ENCODE measurements around the gene KBTBD13.
"Not testable (repeated sequence)": the region's sequence is repeated elsewhere in the genome, so short reads cannot be mapped to it uniquely, and the experiment has no call there.

The KBTBD13 gene

DNA sequence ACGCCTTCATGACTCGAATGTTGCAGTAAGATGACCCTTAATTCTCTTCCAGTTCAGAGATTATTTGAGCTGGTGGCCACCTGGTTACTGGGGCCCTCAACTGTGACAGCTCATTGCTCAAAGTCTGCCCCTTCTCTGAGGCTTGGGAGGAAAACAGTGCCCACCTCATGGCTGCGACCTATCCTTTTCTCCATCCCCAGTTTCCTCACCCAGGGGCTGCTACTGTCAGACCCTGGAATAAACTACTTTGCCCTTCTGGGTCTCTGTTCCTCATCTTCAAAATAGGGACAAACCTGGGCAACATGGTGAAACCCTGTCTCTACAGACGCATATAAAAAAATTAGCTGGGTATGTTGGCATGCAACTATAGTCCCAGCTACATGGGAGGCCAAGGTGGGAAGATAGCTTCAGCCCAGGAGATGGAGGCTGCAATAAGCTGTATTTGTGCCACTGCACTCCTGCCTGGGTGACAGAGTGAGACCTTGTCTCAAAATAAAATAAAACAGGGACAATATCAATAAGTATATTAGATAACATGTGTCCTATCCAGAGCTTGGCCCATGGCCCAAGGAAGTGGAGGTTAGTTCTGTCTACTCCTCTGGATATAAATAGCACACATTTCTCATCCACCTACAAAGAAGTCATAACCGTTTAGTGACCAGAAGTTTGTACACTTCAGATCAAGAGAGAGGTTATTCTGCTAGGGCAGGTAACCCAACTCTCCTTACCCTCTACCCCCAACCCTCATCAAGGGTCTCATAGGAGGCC is 6.6 kb upstream of the KBTBD13 start:
- DNase-seq: no peak

DNA sequence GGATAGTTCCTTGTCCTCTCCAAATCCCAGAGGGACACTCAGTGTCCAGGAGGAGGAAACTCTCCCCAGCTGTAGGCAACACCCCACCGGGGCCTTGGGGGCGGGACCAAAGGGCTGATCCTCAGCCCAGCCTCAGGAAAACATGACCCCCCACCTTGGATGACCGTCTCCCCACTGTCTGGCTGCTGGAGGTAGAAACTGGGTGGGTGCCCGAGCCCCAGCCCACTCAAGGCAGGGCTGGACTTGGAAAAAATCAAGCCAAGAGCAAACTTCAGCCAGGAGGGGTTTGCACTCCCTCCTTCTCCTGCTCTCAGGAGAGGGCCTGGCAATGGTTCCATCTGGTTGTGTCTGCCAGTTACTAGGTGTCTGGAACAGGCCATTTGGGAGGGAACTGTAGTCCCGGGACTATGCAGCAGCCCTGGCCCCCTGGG is 5.2 kb upstream of the KBTBD13 start:
- no peak for DNase-seq

DNA sequence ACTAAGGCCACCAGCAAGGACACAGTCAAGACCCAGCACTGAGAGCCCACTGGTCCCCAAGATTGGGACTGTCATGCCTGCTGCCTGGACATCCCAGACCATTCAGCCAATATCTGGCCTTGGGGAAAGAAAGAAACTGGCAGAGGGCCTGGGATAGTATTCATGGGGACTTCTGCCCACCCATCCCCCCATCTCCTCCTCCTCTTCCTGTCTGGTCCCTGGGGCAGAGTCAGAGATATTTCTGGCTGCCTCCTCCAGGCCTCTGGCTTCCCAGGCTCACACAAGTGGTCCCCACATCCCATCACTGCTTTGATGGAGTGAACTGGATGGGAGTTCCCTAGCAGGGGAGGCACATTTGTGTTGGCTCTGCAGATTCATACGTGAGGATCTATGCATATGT is 4.5 kb upstream of the KBTBD13 start:
- DNase-seq: no peak

DNA sequence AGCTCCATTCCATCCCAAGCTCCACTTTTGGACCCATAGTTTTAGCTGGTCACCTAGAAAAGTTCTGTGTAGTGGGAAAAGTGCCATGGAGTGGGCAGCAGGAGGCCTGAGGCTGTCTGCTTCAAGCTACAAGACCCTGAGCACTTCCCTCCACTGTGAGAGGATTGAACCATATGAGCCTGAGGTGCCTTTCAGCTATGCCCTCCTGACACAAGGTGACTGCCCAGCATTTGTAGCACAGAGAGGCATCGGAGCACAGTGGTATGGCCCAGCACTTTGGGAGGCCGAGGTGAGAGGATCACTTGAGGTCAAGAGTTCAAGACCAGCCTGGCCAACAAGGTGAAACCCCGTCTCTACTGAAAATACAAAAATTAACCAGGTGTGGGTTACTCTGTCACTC is 3.9 kb upstream of the KBTBD13 start:
- no peak for DNase-seq

DNA sequence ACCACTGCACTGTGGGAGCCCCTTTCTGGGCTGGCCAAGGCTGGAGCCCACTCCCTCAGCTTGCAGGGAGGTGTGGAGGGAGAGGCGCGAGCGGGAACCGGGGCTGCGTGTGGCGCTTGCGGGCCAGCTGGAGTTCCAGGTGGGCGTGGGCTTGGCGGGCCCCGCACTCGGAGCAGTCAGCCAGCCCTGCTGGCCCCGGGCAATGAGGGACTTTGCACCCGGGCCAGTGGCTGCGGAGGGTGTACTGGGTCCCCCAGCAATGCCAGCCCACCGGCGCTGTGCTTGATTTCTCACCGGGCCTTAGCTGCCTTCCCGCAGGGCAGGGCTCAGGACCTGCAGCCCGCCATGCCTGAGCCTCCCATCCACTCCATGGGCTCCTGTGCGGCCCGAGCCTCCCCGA is 1.6 kb upstream of the KBTBD13 start:
- DNase-seq: not testable (repeated sequence)

DNA sequence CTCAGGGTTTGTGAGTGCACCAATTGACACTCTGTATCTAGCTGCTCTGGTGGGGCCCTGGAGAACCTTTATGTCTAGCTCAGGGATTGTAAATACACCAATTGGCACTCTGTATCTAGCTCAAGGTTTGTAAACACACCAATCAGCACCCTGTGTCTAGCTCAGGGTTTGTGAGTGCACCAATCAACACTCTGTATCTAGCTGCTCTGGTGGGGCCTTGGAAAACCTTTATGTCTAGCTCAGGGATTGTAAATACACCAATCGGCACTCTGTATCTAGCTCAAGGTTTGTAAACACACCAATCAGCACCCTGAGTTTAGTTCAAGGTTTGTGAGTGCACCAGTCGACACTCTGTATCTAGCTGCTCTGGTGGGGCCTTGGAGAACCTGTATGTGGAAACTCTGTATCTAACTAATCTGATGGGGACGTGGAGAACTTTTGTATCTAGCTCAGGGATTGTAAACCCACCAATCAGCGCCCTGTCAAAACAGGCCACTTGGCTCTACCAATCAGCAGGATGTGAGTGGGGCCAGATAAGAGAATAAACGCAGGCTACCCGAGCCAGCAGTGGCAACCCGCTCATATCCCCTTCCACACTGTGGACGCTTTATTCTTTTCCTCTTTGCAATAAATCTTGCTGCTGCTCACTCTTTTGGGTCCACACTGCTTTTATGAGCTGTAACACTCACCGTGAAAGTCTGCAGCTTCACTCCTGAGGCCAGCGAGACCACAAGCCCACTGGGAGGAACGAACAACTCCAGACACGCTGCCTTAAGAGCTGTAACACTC is 745 bp upstream of the KBTBD13 start:
- not testable (repeated sequence) for DNase-seq

DNA sequence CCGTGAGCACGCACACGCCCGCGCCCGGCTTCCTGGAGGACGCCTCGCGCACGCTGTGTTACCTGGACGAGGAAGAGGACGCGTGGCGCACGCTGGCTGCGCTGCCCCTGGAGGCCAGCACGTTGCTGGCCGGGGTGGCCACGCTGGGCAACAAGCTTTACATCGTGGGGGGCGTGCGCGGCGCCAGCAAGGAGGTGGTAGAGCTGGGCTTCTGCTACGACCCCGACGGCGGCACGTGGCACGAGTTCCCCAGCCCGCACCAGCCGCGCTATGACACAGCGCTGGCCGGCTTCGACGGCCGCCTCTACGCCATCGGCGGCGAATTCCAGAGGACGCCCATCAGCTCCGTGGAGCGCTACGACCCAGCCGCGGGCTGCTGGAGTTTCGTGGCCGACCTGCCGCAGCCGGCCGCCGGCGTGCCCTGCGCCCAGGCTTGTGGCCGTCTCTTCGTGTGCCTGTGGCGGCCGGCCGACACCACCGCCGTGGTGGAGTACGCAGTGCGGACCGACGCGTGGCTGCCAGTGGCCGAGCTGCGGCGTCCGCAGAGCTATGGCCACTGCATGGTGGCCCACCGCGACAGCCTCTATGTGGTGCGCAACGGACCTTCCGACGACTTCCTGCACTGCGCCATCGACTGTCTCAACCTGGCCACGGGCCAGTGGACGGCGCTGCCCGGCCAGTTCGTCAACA is 890 bp downstream of the KBTBD13 start:
- no peak for DNase-seq

DNA sequence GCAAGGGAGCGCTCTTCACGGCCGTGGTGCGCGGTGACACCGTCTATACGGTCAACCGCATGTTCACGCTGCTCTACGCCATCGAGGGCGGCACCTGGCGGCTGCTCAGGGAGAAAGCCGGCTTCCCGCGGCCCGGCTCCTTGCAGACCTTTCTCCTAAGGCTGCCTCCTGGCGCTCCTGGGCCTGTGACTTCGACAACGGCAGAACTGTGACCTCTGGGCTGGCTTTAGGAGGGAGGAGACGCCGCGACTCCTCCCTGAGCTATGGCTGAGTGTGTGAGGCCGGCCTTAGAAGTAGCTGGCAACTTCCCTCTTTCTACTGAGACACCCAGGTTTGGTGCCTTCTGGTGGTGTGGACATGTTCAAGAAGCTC is 1.4 kb downstream of the KBTBD13 start:
- peak; percentile 70 to 77 for DNase-seq

DNA sequence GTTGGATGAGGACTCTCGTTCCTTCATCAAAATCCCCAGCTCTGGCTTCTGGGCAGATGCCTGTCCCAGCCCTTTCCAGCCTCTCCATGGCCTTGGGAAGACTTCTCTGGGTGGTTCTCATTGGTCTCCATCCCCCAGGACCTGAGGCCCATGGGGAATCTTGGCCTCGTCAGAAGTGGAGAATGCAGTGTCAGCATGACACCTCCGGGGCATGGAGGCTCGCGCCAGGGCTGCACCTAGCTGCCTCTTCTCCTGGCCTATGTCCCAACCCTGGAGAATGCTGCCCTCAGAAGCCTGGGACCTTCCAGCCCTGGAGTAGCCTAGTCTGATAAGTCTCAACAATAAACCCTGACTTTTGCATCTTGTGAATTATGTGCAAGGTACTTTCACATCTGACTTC is 3.0 kb downstream of the KBTBD13 start:
- no peak for DNase-seq

DNA sequence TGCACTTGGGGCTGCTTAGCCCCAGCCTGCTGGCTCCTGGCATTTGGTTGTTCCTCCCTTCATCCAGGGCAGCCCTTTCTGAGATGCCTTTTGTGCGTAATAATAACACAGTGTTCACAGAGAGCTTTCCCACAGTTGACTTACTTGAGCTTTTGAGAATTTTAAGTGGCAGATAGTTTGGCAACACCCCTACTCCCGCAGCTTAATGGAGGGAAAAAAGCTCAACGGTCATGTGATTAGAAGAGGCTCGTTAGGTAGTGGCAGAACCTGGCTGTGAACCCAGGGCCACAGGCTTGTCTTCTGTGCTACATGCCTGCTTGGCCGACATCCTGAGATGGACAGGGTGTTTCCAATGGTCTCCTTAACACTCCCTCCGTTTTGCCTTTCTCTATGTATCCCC is 4.7 kb downstream of the KBTBD13 start:
- DNase-seq: no peak

DNA sequence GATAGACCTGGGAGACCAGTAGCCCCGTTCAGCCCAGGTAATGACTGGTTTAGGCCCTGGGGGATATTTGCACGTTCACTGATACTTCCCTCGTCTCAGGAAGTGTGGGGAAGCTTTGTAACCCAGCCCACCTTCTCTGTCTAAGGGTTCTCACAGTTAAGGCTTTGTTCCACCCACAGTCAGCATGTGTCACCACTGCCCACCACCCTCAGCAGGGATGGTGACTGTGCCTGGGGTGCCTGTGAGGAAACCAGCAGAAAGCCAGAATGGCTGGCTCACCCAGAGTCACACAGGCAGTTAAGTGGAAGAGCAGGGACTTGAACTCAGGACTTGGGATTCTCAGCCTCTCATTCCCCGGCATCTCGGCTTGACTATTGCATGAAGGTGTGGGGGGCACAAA is 5.2 kb downstream of the KBTBD13 start:
- DNase-seq: peak; percentile 47 to 56

DNA sequence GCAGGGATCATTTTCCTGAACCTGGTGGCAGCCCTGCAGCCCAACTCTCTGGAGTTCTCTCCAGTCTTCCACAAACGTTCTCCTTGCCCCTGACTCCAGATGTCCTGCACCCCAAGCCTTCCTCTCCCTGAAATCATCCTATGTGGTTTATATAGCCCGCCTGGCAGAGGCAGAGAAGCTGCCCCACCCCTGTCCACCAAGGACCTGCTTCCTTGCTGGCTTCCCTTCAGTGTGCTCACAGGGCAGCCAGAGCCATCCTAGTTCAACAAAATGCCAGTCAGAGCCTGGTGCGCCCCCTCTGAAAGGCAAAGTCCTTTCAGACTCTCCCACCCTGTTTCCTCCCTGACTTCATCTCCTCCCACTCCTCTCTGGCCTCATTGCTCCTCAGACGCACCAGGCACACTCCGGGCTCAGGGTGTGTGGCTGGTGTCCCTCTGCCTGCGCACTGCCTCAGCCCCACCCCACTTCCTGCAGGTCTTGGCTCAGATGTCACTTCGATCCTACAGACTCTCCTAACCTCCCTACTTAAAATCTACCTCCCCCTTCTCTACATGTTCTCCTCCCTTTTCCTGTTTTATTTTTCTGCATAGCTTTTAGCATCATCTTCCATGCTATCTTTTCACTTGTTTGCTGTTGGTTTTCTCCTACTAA is 5.9 kb downstream of the KBTBD13 start:
- peak in 1 of 2 experiments; percentile 32 for DNase-seq

DNA sequence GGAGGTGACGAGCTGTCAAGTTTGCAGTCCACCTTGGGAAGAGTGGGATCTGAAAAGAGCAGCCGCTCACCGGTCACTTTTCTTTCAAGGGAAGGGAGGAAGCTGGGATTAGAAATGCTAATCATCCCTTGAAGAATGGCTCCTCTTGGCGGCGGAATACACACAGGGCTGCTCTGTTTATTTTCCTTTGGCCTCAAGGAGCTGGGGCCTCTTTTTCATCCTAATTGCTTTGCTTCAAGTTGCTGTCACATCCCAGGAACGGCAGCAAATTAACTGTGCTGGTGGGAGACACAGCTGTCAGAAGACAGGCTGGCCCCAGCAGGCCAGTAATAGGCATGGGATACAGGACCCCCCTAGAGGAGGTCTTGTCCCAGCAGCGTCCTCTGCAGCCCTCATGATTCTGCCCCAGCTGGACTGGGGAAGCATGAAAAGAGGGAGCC is 6.7 kb downstream of the KBTBD13 start:
- DNase-seq: no peak

DNA sequence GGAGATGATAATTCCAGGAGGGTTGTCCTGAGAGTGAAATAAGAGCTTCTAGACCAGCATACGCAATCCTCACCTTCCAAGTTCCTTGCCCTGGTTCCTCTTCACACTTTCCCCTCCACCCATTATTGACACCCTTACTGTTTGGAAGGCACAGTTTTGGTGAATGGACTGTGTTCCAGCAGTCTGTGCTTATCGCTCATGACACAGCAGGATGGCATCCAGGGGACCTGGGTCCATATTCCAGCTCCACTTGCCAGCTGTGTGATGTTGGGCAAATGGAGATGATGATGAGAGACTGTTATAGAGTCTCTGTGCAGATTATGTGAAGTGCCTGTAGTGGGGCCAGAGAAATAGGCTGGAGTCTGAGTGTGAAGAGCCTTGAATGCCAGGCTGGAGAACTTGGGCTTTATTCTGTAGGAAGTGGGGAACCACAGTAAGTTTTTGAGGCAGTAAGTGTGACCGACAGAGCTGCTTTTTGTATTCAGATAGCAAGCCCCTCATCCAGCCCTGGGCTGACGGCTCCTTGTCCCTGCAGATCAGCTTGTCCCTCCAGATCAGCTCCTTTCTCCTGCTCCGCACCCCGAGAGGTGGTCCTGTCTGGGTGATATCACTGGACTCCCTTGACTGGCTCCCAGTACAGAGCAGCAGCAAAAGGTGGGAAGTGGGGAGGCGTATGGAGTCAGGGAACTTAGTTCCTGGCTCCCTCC is 8.1 kb downstream of the KBTBD13 start:
- DNase-seq: no peak

DNA sequence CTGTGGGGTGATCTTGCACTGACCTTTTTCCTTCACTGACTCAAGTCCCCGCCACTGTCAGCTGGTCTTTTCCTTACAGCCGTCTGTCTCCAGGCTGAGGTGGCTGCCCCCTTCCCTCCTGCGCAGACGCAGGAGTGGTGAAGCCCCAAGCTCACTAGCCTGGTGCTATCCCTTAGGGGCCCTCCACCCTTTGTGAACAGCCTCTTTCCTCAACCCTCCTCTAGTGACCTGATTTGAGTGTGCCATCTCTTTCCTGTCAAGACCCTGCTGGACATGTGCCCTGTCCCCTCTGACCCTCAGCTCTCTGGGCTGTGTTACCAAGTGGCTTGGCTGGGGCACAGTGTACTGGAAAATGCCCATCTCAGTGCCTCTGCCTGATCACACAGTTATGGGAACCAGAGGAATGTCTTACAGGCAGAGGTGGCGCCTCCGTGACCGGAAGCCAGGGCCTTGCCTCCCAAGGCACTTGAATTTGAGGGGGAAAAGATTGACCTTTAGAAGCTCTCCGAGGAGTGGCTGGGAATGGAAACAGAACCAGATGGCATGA is 8.7 kb downstream of the KBTBD13 start:
- no peak for DNase-seq

DNA sequence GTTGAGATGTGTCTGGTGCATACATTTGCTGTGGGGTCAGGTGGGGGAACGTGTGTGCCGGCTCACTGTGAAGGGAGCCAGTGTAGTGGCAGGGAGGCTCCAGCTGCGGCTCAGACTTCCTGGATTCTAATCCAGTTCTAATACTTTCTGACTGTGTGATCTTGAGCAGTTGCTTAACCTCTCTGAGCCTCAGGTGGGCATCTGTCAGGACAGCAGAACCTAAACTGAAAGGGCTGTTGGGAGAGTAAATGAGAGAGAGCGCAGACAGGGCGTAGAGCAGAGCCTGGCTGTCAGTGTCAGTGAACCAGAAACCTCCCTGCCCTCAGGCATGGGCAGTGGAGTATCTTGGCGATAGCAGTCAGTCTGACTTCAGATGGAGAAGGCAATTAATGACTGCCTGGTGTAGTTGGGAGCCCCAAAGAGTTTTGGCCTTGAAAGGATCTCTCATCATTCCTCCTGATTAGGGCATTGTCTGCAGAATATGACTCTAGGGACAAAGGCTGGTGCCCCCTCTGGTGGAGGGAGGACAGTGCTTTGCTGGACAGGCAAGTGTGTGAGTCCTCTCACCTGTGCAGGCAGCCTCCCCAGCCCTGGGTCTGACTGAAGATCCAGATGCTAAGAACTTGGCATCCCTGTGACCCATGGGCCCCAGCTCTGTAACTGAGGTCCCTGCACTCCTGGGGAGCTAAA is 9.6 kb downstream of the KBTBD13 start:
- peak in 1 of 2 experiments; percentile 38 for DNase-seq

DNA sequence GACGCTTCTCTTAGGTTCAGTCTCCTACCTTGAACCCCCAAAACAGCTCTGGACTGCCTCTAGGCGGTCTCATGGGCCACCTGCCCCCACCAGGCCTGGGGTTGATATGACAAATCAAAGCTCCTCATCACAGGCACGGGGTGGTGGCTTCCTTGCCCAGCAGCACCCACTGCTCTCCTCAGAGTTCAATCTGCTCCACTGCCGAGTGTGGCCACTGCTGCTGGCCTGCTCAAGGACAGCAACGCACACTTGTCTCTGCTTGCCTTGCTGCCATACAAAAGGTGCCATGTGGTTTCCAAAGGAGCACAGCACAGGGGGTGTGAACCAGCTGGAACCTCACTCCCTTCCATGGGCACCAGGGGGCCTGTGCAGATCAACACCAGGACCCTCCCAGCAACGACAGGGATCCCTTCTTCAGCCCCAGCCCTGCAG is 10.2 kb downstream of the KBTBD13 start:
- DNase-seq: no peak

DNA sequence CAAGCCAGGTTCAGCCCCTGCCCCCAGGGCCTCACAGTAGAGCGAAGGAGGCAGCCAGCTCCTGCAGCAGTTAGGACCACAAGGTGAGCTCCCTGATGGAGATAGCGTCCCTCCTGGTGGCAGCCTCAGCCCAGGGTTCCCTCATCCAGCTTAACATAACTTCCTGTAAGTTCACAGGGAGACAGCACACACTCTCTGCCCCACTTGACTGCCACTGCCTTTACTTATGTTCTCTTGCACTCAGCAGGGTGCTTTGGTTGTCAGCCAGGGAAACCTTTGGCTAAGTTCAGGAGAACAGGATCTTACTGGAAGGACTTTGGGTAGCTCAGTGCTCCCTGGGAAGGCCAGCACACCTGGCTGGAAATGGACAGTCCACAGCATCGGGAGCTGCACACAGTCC is 10.9 kb downstream of the KBTBD13 start:
- DNase-seq: no peak

DNA sequence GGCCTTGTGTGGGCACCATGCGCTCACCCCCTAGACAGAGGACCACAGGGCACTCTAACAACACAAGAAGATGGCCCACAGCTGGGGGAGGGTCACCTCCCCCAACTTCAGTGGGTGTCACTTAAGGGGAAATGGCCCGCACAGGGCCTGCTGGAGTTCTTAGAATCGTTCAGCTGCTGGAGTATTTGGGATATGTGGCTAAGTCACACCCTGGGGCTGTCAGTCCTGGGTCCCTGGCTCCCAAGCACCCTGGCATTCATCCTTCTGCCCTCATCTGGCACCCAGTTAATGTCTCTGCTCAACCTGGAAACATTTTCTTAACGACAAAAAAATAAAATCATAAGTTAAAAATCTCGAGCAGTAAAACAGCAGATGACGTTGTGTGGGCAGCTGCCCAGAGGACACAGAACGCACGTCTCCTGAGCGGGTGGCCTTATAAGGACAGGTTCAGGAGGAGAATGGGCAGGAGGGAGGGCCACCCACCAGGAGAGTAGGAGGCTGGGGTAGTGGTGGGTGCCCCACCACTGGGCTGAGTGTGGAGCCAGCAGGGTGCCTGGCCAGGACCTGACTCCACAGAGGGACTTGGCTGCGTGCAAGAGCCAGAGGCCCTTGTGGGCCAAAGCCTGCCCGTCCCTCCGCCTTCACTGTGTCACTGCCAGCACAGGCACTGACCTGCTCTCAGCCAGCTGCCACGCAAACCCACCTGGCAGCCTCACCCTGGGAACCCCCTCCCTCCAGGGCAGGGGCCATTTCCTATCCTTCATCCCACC is 11.5 kb downstream of the KBTBD13 start:
- DNase-seq: no peak

DNA sequence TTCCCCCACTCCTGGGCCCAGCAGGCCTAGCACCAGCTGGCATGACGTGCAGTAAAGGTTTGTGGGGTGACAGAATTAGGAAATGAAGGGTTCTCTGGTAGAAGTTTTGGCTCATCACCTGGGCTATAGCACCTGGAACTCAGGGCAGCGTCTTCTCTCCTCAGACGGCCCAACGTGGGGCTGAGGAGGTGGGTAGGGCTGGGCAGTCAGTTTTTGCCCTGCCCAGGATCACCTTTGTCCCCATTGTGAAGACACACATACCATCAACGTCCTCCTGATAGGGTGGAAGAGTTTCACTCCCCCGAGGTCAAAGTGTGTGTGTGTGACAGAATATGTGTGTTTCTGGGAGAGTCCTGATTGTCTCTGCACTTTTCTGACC is 12.1 kb downstream of the KBTBD13 start:
- DNase-seq: no peak
